ENCODE results near the gene NUTF2. TPM values are rescaled to one million over a fixed set of nuclear protein-coding genes. Genes with fewer than 3 reads are reported as not detected.

Gene NUTF2
- total and polyA plus RNA-seq, 8 donors = 25.8 to 69.1 (median 40.2) TPM

- H3K9me3 ChIP-seq = no peaks in the 10 kb centered on the region
- no peaks in the 10 kb centered on the region for H3K36me3 ChIP-seq
- no peaks in the 10 kb centered on the region for H3K27me3 ChIP-seq
- no peaks in the 10 kb centered on the region for H3K4me1 ChIP-seq
- 83 to 84% methylated on average over 4 of the region's 4 CpGs for WGBS, 2 donors
- intact Hi-C loops (cut with DNase I) = no loop called here
- ATAC-seq = peak in 1 of 4 donors; percentile 44
- no peak for DNase-seq
- FAIRE-seq = no peak
- TF ChIP-seq CTCF (IDR thresholded peaks at IDR 0.05) = no peak
- H3K4me3 ChIP-seq = no peak overlapping the region
- no peak overlapping the region for H3K27ac ChIP-seq
Observed at GRCh38 chr16:67917852-67918236, 71.1 kb downstream of the NUTF2 start.

- Histone ChIP-seq H3K4me3 (no peak overlapping the region), H3K9me3 (no peaks in the 10 kb centered on the region), H3K27me3 (no peaks in the 10 kb centered on the region), H3K4me1 (no peaks in the 10 kb centered on the region), H3K36me3 (no peaks in the 10 kb centered on the region), H3K27ac (no peak overlapping the region)
- 79 to 86% methylated on average over 6 of the region's 6 CpGs for WGBS, 2 donors
- intact Hi-C loops (cut with DNase I) = loop anchor here in 1 of 3 donors (10.0 kb wide), 1 partner anchor 245 kb away; no protein-coding TSS in a partner anchor
- FAIRE-seq (no peak), DNase-seq (peak in 1 of 6 donors; percentile 57), ATAC-seq (no peak)
- no peak for TF ChIP-seq CTCF (IDR thresholded peaks at IDR 0.05)
Observed at GRCh38 chr16:67919622-67920221, 73.0 kb downstream of the NUTF2 start.

Other genes starting within 250 kb of the NUTF2 start
- 1 to 10 TPM in 5 of 6 donors, under 1 TPM in 1; 0.75 to 2.3 (median 1.3) TPM for gene CARMIL2, start 201.8 kb upstream of the NUTF2 start, total RNA-seq
- 1 to 10 TPM; 2.5 to 4.3 TPM for gene CARMIL2, start 201.8 kb upstream of the NUTF2 start, polyA plus RNA-seq
- 10 to 100 TPM in 2 of 6 donors, 1 to 10 TPM in 4; 6.6 to 10.8 (median 9.7) TPM for gene ACD, start 186.7 kb upstream of the NUTF2 start, total RNA-seq
- gene ACD, start 186.7 kb upstream of the NUTF2 start, polyA plus RNA-seq = 10 to 100 TPM; 16.9 to 29.0 TPM
- gene PARD6A, start 186.0 kb upstream of the NUTF2 start, total RNA-seq = 10 to 100 TPM in 4 of 6 donors, 1 to 10 TPM in 2; 8.6 to 18.2 (median 15.7) TPM
- 10 to 100 TPM; 11.6 to 14.3 TPM for gene PARD6A, start 186.0 kb upstream of the NUTF2 start, polyA plus RNA-seq
- gene ENKD1, start 180.2 kb upstream of the NUTF2 start, total RNA-seq = 10 to 100 TPM; 24.3 to 60.1 (median 44.2) TPM
- 100 to 1,000 TPM; 150 to 171 TPM for gene ENKD1, start 180.2 kb upstream of the NUTF2 start, polyA plus RNA-seq
- gene C16orf86, start 180.1 kb upstream of the NUTF2 start, total RNA-seq = 1 to 10 TPM; 1.4 to 4.1 (median 2.4) TPM
- gene C16orf86, start 180.1 kb upstream of the NUTF2 start, polyA plus RNA-seq = 1 to 10 TPM; 5.7 to 7.6 TPM
- 10 to 100 TPM in 2 of 6 donors, 1 to 10 TPM in 4; 6.4 to 12.9 (median 8.8) TPM for gene GFOD2, start 127.6 kb upstream of the NUTF2 start, total RNA-seq
- gene GFOD2, start 127.6 kb upstream of the NUTF2 start, polyA plus RNA-seq = 10 to 100 TPM; 10.0 to 17.2 TPM
- gene RANBP10, start 40.4 kb upstream of the NUTF2 start, total RNA-seq = 10 to 100 TPM in 4 of 6 donors, 1 to 10 TPM in 2; 8.7 to 15.4 (median 11.3) TPM
- gene RANBP10, start 40.4 kb upstream of the NUTF2 start, polyA plus RNA-seq = 10 to 100 TPM; 11.4 to 11.8 TPM
- 1 to 10 TPM in 2 of 6 donors, under 1 TPM in 4; 0.25 to 1.5 (median 0.96) TPM for gene TSNAXIP1, start 40.0 kb upstream of the NUTF2 start, total RNA-seq
- gene TSNAXIP1, start 40.0 kb upstream of the NUTF2 start, polyA plus RNA-seq = 10 to 100 TPM in 1 of 2 donors, 1 to 10 TPM in 1; 5.8 to 11.1 TPM
- 10 to 100 TPM; 10.9 to 16.5 (median 14.3) TPM for gene THAP11, start 4.6 kb upstream of the NUTF2 start, total RNA-seq
- gene THAP11, start 4.6 kb upstream of the NUTF2 start, polyA plus RNA-seq = 10 to 100 TPM in 1 of 2 donors, 1 to 10 TPM in 1; 5.1 to 13.7 TPM
- gene CENPT, start 760 bp downstream of the NUTF2 start, total RNA-seq = 10 to 100 TPM; 19.6 to 37.0 (median 27.7) TPM
- gene CENPT, start 760 bp downstream of the NUTF2 start, polyA plus RNA-seq = 100 to 1,000 TPM; 142 to 143 TPM
- gene EDC4, start 26.1 kb downstream of the NUTF2 start, total RNA-seq = 10 to 100 TPM; 20.2 to 37.0 (median 23.4) TPM
- gene EDC4, start 26.1 kb downstream of the NUTF2 start, polyA plus RNA-seq = 10 to 100 TPM; 59.1 to 66.2 TPM
- gene NRN1L, start 38.0 kb downstream of the NUTF2 start, total RNA-seq = under 1 TPM in 3 of 6 donors, not detected in 3; 0.34 to 0.67 (median 0.40) TPM
- 1 to 10 TPM; 2.7 to 4.2 TPM for gene NRN1L, start 38.0 kb downstream of the NUTF2 start, polyA plus RNA-seq
- 10 to 100 TPM; 13.9 to 17.7 (median 15.7) TPM for gene PSKH1, start 46.3 kb downstream of the NUTF2 start, total RNA-seq
- gene PSKH1, start 46.3 kb downstream of the NUTF2 start, polyA plus RNA-seq = 10 to 100 TPM; 12.7 to 15.9 TPM
- gene CTRL, start 84.9 kb downstream of the NUTF2 start, total RNA-seq = 1,000 to 10,000 TPM in 2 of 6 donors, 100 to 1,000 TPM in 4; 559 to 2,165 (median 815) TPM
- 100 to 1,000 TPM; 580 to 609 TPM for gene CTRL, start 84.9 kb downstream of the NUTF2 start, polyA plus RNA-seq
- 10 to 100 TPM; 40.0 to 62.2 (median 51.3) TPM for gene PSMB10, start 89.9 kb downstream of the NUTF2 start, total RNA-seq
- gene PSMB10, start 89.9 kb downstream of the NUTF2 start, polyA plus RNA-seq = 100 to 1,000 TPM in 1 of 2 donors, 10 to 100 TPM in 1; 65.7 to 195 TPM
- 10 to 100 TPM in 2 of 6 donors, 1 to 10 TPM in 4; 2.8 to 12.4 (median 8.5) TPM for gene LCAT, start 97.2 kb downstream of the NUTF2 start, total RNA-seq
- 10 to 100 TPM; 54.3 to 65.5 TPM for gene LCAT, start 97.2 kb downstream of the NUTF2 start, polyA plus RNA-seq
- 10 to 100 TPM; 15.8 to 46.4 (median 27.9) TPM for gene SLC12A4, start 121.7 kb downstream of the NUTF2 start, total RNA-seq
- 10 to 100 TPM; 21.0 to 44.8 TPM for gene SLC12A4, start 121.7 kb downstream of the NUTF2 start, polyA plus RNA-seq
- under 1 TPM in 2 of 6 donors, not detected in 4; 0.09 to 0.12 TPM for gene DPEP3, start 133.6 kb downstream of the NUTF2 start, total RNA-seq
- gene DPEP3, start 133.6 kb downstream of the NUTF2 start, polyA plus RNA-seq = not detected
- 1 to 10 TPM in 2 of 6 donors, under 1 TPM in 2, not detected in 2; 0.32 to 4.0 (median 0.92) TPM for gene DPEP2, start 152.6 kb downstream of the NUTF2 start, total RNA-seq
- 1 to 10 TPM; 1.0 to 1.1 TPM for gene DPEP2, start 152.6 kb downstream of the NUTF2 start, polyA plus RNA-seq
- not detected for gene DPEP2NB, start 169.0 kb downstream of the NUTF2 start, total RNA-seq
- not detected for gene DPEP2NB, start 169.0 kb downstream of the NUTF2 start, polyA plus RNA-seq
- gene DDX28, start 176.3 kb downstream of the NUTF2 start, total RNA-seq = 1 to 10 TPM; 2.1 to 5.1 (median 4.0) TPM
- gene DDX28, start 176.3 kb downstream of the NUTF2 start, polyA plus RNA-seq = 1 to 10 TPM; 3.6 to 7.4 TPM
- gene DUS2, start 176.4 kb downstream of the NUTF2 start, total RNA-seq = 1 to 10 TPM; 2.7 to 5.6 (median 3.6) TPM
- 1 to 10 TPM; 6.1 to 6.2 TPM for gene DUS2, start 176.4 kb downstream of the NUTF2 start, polyA plus RNA-seq
- gene NFATC3, start 238.4 kb downstream of the NUTF2 start, total RNA-seq = 10 to 100 TPM in 5 of 6 donors, 1 to 10 TPM in 1; 9.5 to 19.3 (median 13.5) TPM
- 1 to 10 TPM; 3.8 to 4.5 TPM for gene NFATC3, start 238.4 kb downstream of the NUTF2 start, polyA plus RNA-seq

Measured in pancreas (tissue), 10 donors.